SU-DHL-6 (cell line): ENCODE data around the gene UBAC2.

ENCODE experiments used
- H2AFZ ChIP-seq: fragments of 200-600 bp; sonication (generic); 2 replicates; pipeline ENCODE4 v1.6.1; 2014; ENCODE audit warnings: low read depth, mild to moderate bottlenecking, moderate library complexity, mixed read lengths, antibody characterized with exemption, low read length; ENCODE audit not compliant: severe bottlenecking
- H3F3A ChIP-seq: fragments of 200-600 bp; shearing (Covaris generic); 2 replicates; pipeline ENCODE4 v1.6.0; 2016; ENCODE audit warnings: antibody characterized with exemption, mild to moderate bottlenecking; ENCODE audit not compliant: insufficient read depth
- H3K27ac ChIP-seq: fragments of 200-600 bp; sonication (generic); 2 replicates; pipeline ENCODE4 v1.5.1; 2016; ENCODE audit warnings: low read depth, mild to moderate bottlenecking, low read length, moderate library complexity, mixed read lengths
- H3K27me3 ChIP-seq: fragments of 200-600 bp; sonication (generic), shearing (Covaris generic); 2 replicates; pipeline ENCODE4 v1.6.0; 2014; ENCODE audit warnings: mild to moderate bottlenecking, low read length
- H3K36me3 ChIP-seq: fragments of 200-600 bp; sonication (generic); 2 replicates; pipeline ENCODE4 v1.6.1; 2014; ENCODE audit warnings: mild to moderate bottlenecking, low read length, mixed read lengths
- H3K4me2 ChIP-seq: fragments of 300-600, 200-600 bp; shearing (Covaris generic), sonication (generic); 2 replicates; pipeline ENCODE4 v1.6.0; 2014; ENCODE audit warnings: low read length, low read depth, mild to moderate bottlenecking; ENCODE audit not compliant: poor library complexity, severe bottlenecking
- H3K4me3 ChIP-seq: fragments of 200-600 bp; sonication (generic); 2 replicates; pipeline ENCODE4 v1.5.1; 2014; ENCODE audit warnings: antibody characterized with exemption, low read length, mild to moderate bottlenecking, mixed read lengths; ENCODE audit not compliant: insufficient read depth, poor library complexity, severe bottlenecking
- H3K79me2 ChIP-seq: fragments of 200-600 bp; sonication (generic); 2 replicates; pipeline ENCODE4 v1.6.1; 2014; ENCODE audit warnings: mild to moderate bottlenecking, low read length, moderate library complexity; ENCODE audit not compliant: insufficient read depth
- H3K9ac ChIP-seq: fragments of 200-600 bp; sonication (generic); 2 replicates; pipeline ENCODE4 v1.7.0; 2014; ENCODE audit warnings: mild to moderate bottlenecking, low read length
- H3K9me2 ChIP-seq: fragments of 200-600 bp; sonication (generic); replicated peaks from 2 replicates; pipeline ENCODE4 v1.6.1; 2014; ENCODE audit warnings: low read length; ENCODE audit not compliant: insufficient read depth
- H3K9me3 ChIP-seq: fragments of 200-600 bp; sonication (generic); 2 replicates; pipeline ENCODE4 v1.6.1; 2014; ENCODE audit warnings: low read length, mixed read lengths; ENCODE audit not compliant: insufficient read depth
- H4K20me1 ChIP-seq: fragments of 200-600 bp; sonication (generic); 2 replicates; pipeline ENCODE4 v1.6.1; 2014; ENCODE audit warnings: low read depth, mild to moderate bottlenecking, antibody characterized with exemption, low read length, moderate library complexity, mixed read lengths
- EZH2phosphoT487 ChIP-seq: fragments of 200-600 bp; sonication (generic), shearing (Covaris generic); conservative IDR thresholded peaks from 2 replicates; pipeline ENCODE4 v1.6.1; 2018; ENCODE audit warnings: mild to moderate bottlenecking, antibody characterized with exemption, low read length, moderate library complexity, mixed read lengths
- TF ChIP-seq, protein P1 (sequence below): fragments of 200-600 bp; sonication (generic); IDR thresholded peaks from one replicate; pipeline ENCODE4 v1.5.1; 2017; ENCODE audit warnings: antibody characterized with exemption, mild to moderate bottlenecking, low read length, moderate library complexity; ENCODE audit not compliant: insufficient read depth, poor library complexity, severe bottlenecking

UBAC2 gene

DNA sequence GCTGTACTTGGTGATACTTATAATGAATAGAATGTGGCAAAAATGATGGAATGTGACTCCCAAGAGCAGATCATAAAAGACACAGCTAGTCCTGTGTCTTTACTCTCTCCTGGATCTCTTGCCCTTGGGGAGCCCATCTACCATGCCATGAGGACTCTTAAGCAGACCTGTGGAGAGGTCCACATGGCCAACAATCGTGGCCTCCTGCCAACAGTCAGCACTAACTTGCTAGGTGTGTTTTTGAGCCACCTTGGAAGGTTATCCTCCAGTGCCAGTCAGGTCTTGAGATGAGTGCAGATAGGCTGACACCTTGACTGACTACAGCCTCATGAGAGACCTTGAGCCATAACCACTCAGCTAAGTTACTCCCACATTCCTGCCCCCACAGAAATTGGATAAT is 128.8 kb downstream of the UBAC2 start:
- H3K27ac ChIP-seq, result no peak overlapping the region
- no peaks in the 10 kb centered on the region for H4K20me1 ChIP-seq
- no peak overlapping the region for H2AFZ ChIP-seq
- no peak overlapping the region for H3K9ac ChIP-seq
- H3F3A ChIP-seq, result no peaks in the 10 kb centered on the region
- H3K4me2 ChIP-seq, result no peak overlapping the region
- H3K36me3 ChIP-seq, result peaks cover 9% of the 10 kb centered on the region; the same call in 1 of the 2 replicates
- no peaks in the 10 kb centered on the region for H3K9me2 ChIP-seq
- no peaks in the 10 kb centered on the region for H3K9me3 ChIP-seq
- H3K79me2 ChIP-seq, result no peaks in the 10 kb centered on the region
- TF ChIP-seq EZH2phosphoT487, result no peak
- TF ChIP-seq, protein P1, sequence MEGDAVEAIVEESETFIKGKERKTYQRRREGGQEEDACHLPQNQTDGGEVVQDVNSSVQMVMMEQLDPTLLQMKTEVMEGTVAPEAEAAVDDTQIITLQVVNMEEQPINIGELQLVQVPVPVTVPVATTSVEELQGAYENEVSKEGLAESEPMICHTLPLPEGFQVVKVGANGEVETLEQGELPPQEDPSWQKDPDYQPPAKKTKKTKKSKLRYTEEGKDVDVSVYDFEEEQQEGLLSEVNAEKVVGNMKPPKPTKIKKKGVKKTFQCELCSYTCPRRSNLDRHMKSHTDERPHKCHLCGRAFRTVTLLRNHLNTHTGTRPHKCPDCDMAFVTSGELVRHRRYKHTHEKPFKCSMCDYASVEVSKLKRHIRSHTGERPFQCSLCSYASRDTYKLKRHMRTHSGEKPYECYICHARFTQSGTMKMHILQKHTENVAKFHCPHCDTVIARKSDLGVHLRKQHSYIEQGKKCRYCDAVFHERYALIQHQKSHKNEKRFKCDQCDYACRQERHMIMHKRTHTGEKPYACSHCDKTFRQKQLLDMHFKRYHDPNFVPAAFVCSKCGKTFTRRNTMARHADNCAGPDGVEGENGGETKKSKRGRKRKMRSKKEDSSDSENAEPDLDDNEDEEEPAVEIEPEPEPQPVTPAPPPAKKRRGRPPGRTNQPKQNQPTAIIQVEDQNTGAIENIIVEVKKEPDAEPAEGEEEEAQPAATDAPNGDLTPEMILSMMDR, result no peak
- no peak overlapping the region for H3K4me3 ChIP-seq
- H3K27me3 ChIP-seq, result no peaks in the 10 kb centered on the region

DNA sequence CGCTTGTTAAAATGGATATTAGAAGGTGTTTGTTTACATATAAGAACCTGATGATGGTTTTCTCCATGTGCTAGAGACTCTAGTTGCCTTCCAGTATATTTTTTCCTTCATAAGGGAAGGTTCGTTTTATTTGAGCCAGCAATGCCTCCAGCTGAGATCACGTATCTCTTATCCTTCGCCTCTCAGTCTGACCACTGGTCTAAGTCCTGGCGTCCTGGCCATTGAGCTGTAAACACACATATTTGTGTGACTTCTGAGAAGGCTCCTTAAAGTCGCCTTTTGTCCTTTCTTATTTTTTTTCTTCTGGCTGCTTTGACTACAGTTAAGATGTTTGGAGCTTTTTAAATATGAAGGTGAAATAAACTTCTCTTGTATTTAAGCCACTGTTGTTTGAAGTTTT is 130.3 kb downstream of the UBAC2 start:
- H2AFZ ChIP-seq, result no peak overlapping the region
- H3K9ac ChIP-seq, result no peak overlapping the region
- H4K20me1 ChIP-seq, result no peaks in the 10 kb centered on the region
- H3K9me3 ChIP-seq, result no peaks in the 10 kb centered on the region
- no peak overlapping the region for H3K4me3 ChIP-seq
- TF ChIP-seq, protein P1, result no peak
- no peak for TF ChIP-seq EZH2phosphoT487
- no peaks in the 10 kb centered on the region for H3K27me3 ChIP-seq
- H3K79me2 ChIP-seq, result no peaks in the 10 kb centered on the region
- peaks cover 9% of the 10 kb centered on the region; the same call in 1 of the 2 replicates for H3K36me3 ChIP-seq
- no peaks in the 10 kb centered on the region for H3K9me2 ChIP-seq
- H3F3A ChIP-seq, result no peaks in the 10 kb centered on the region
- no peak overlapping the region for H3K27ac ChIP-seq
- no peak overlapping the region for H3K4me2 ChIP-seq

DNA sequence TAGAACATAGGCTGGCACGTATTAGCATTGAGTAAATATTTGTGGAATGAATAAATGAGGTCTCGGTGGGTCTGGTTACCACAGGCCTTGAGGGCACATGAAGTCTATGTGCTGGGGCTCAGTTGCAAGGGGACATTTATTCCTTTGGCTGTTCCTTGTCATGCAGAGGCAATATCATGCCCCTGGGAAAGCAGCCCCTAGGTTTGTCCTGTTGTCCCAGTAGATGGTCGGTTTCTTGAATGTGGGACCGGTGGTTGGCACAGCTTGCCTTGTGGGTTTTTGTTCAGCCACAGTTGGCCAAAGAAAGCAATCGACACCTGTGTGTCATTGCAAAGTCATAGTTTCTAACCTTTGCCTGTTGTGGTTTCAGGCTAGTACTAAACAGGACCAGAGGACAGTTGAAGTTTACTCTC is 131.2 kb downstream of the UBAC2 start:
- Histone ChIP-seq H3K36me3 (peaks cover 9% of the 10 kb centered on the region; the same call in 1 of the 2 replicates), H3K9me2 (no peaks in the 10 kb centered on the region), H3F3A (no peaks in the 10 kb centered on the region), H2AFZ (no peak overlapping the region), H3K27me3 (no peaks in the 10 kb centered on the region), H3K4me2 (no peak overlapping the region), H3K79me2 (no peaks in the 10 kb centered on the region), H3K9ac (no peak overlapping the region), H3K9me3 (no peaks in the 10 kb centered on the region), H3K4me3 (no peak overlapping the region), H3K27ac (no peak overlapping the region), H4K20me1 (no peaks in the 10 kb centered on the region)
- TF ChIP-seq EZH2phosphoT487, result no peak
- TF ChIP-seq, protein P1, result no peak
